PC-3 (cell line): ENCODE data around the gene TRPM1.

Source experiments
- EZH2phosphoT487 ChIP-seq: fragments of 300-600 bp; sonication (generic); IDR thresholded peaks from 2 replicates; pipeline ENCODE4 v1.6.1; 2018; ENCODE audit warnings: mild to moderate bottlenecking, antibody characterized with exemption, low read length, borderline replicate concordance
- TF ChIP-seq, protein P1 (sequence below): fragments of 300-600 bp; sonication (generic); conservative IDR thresholded peaks from 2 replicates; pipeline ENCODE4 v1.5.1; 2017; ENCODE audit warnings: antibody characterized with exemption, low read depth, mild to moderate bottlenecking, low read length

DNA sequence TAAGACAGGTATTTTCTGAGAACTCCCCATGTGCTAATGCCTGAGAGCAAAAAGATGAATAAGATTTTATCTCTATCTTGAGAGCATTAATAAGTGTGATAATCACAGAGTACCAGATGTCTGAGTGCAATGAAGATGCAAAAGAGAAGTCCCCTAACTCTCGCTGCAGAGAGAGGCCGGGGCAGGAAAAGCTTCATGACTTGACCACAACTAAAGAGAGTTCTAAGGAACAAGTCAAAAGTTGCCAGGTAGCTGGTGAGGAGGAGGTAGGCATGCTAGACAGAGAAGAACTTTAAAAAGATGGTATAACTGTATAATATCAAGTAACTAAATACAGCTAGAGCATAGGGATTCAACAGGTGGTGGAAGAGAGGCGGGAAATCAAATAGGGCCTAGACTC lies 138.9 kb downstream of the TRPM1 start:
- TF ChIP-seq, protein P1, sequence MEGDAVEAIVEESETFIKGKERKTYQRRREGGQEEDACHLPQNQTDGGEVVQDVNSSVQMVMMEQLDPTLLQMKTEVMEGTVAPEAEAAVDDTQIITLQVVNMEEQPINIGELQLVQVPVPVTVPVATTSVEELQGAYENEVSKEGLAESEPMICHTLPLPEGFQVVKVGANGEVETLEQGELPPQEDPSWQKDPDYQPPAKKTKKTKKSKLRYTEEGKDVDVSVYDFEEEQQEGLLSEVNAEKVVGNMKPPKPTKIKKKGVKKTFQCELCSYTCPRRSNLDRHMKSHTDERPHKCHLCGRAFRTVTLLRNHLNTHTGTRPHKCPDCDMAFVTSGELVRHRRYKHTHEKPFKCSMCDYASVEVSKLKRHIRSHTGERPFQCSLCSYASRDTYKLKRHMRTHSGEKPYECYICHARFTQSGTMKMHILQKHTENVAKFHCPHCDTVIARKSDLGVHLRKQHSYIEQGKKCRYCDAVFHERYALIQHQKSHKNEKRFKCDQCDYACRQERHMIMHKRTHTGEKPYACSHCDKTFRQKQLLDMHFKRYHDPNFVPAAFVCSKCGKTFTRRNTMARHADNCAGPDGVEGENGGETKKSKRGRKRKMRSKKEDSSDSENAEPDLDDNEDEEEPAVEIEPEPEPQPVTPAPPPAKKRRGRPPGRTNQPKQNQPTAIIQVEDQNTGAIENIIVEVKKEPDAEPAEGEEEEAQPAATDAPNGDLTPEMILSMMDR: no peak
- TF ChIP-seq EZH2phosphoT487: no peak
